HL-60 (cell line): Measurements from ENCODE around the gene PUS1.

Experiments
- CTCF ChIP-seq: IDR thresholded peaks from one replicate; pipeline ENCODE4 v1.5.1; 2011; ENCODE audit warnings: low read length, control low read depth, inconsistent platforms; ENCODE audit not compliant: insufficient read depth
- POLR2AphosphoS5 ChIP-seq: IDR thresholded peaks from 2 replicates; pipeline ENCODE4 v1.6.1; 2012; ENCODE audit warnings: low read depth

- TF ChIP-seq CTCF (no peak), POLR2AphosphoS5 (no peak)
These were observed 31.2 kb upstream of the PUS1 start for GRCh38 chr12:131897875-131898274.
